ENCODE measurements around the gene ISL2. TPM values are rescaled to one million over a fixed set of nuclear protein-coding genes. Genes with fewer than 3 reads are reported as not detected.

The ISL2 gene
- total and polyA plus RNA-seq, 2 donors (not counting 1 experiment from before 2014, with no cell fraction given) = 0.03 to 0.17 TPM

- H3K9me3 ChIP-seq (ENCODE audit: control insufficient read depth, insufficient read depth, low read depth, low read length) = no peaks in the 10 kb centered on the region
- H3K4me3 ChIP-seq (replicated peaks in 1 of 4; ENCODE audit: control extremely low read depth in 1 of 4, insufficient read depth in 1 of 4, low read depth in 3 of 4, low read length in 4 of 4) = no peak overlapping the region
- H3K79me2 ChIP-seq (ENCODE audit: control insufficient read depth, insufficient read depth, low read length) = no peaks in the 10 kb centered on the region
- no peak overlapping the region for H3K9ac ChIP-seq (ENCODE audit: insufficient read depth, low read length)
- no peak for DNase-seq (ENCODE audit: low read depth in 2 of 2)
- H2AFZ ChIP-seq (ENCODE audit: low read length) = no peak overlapping the region
- H3K36me3 ChIP-seq (ENCODE audit: control insufficient read depth, insufficient read depth, low read length) = no peaks in the 10 kb centered on the region
- no peaks in the 10 kb centered on the region for H4K20me1 ChIP-seq (ENCODE audit: control insufficient read depth, extremely low read depth, insufficient read depth, low read length)
- H3K4me1 ChIP-seq (ENCODE audit: control insufficient read depth, extremely low read depth, insufficient read depth, low read length) = no peaks in the 10 kb centered on the region
- H3K27me3 ChIP-seq (ENCODE audit: control insufficient read depth, insufficient read depth, low read length) = peaks cover 24% of the 10 kb centered on the region
- H3K27ac ChIP-seq (ENCODE audit: insufficient read depth, low read length) = no peak overlapping the region
- no peak overlapping the region for H3K4me2 ChIP-seq (ENCODE audit: extremely low read depth, insufficient read depth, low read length)
- TF ChIP-seq EZH2 (IDR thresholded peaks at IDR 0.05; ENCODE audit: low read length, missing control alignments) (no peak), CTCF (conservative IDR thresholded peaks at IDR 0.05 in 1 of 2, IDR thresholded peaks at IDR 0.05 in 1 of 2; ENCODE audit: low read depth in 1 of 2, low read length in 2 of 2) (no peak)
These were observed 12.9 kb downstream of the ISL2 start for GRCh38 chr15:76349301-76350070.

- H3K27me3 ChIP-seq (ENCODE audit: control insufficient read depth, insufficient read depth, low read length) = no peaks in the 10 kb centered on the region
- H3K9ac ChIP-seq (ENCODE audit: insufficient read depth, low read length) = no peak overlapping the region
- no peak overlapping the region for H3K4me2 ChIP-seq (ENCODE audit: extremely low read depth, insufficient read depth, low read length)
- H3K79me2 ChIP-seq (ENCODE audit: control insufficient read depth, insufficient read depth, low read length) = no peaks in the 10 kb centered on the region
- no peaks in the 10 kb centered on the region for H3K36me3 ChIP-seq (ENCODE audit: control insufficient read depth, insufficient read depth, low read length)
- H3K4me1 ChIP-seq (ENCODE audit: control insufficient read depth, extremely low read depth, insufficient read depth, low read length) = no peaks in the 10 kb centered on the region
- H3K27ac ChIP-seq (ENCODE audit: insufficient read depth, low read length) = no peak overlapping the region
- no peaks in the 10 kb centered on the region for H4K20me1 ChIP-seq (ENCODE audit: control insufficient read depth, extremely low read depth, insufficient read depth, low read length)
- H3K9me3 ChIP-seq (ENCODE audit: control insufficient read depth, insufficient read depth, low read depth, low read length) = no peaks in the 10 kb centered on the region
- no peak overlapping the region for H3K4me3 ChIP-seq (replicated peaks in 1 of 4; ENCODE audit: control extremely low read depth in 1 of 4, insufficient read depth in 1 of 4, low read depth in 3 of 4, low read length in 4 of 4)
- DNase-seq (ENCODE audit: low read depth in 2 of 2) = no peak
- TF ChIP-seq EZH2 (IDR thresholded peaks at IDR 0.05; ENCODE audit: low read length, missing control alignments) (no peak), CTCF (conservative IDR thresholded peaks at IDR 0.05 in 1 of 2, IDR thresholded peaks at IDR 0.05 in 1 of 2; ENCODE audit: low read depth in 1 of 2, low read length in 2 of 2) (no peak)
- H2AFZ ChIP-seq (ENCODE audit: low read length) = no peak overlapping the region
These were observed 16.5 kb downstream of the ISL2 start for GRCh38 chr15:76353023-76353577.

GRCh38 chr15:76353903-76354302 lies 17.3 kb downstream of the ISL2 start:
- Histone ChIP-seq H3K36me3 (ENCODE audit: control insufficient read depth, insufficient read depth, low read length) (no peaks in the 10 kb centered on the region), H4K20me1 (ENCODE audit: control insufficient read depth, extremely low read depth, insufficient read depth, low read length) (no peaks in the 10 kb centered on the region), H3K27me3 (ENCODE audit: control insufficient read depth, insufficient read depth, low read length) (no peaks in the 10 kb centered on the region), H3K4me1 (ENCODE audit: control insufficient read depth, extremely low read depth, insufficient read depth, low read length) (no peaks in the 10 kb centered on the region), H3K4me2 (ENCODE audit: extremely low read depth, insufficient read depth, low read length) (no peak overlapping the region), H3K4me3 (replicated peaks in 1 of 4; ENCODE audit: control extremely low read depth in 1 of 4, insufficient read depth in 1 of 4, low read depth in 3 of 4, low read length in 4 of 4) (no peak overlapping the region), H3K9me3 (ENCODE audit: control insufficient read depth, insufficient read depth, low read depth, low read length) (no peaks in the 10 kb centered on the region), H3K79me2 (ENCODE audit: control insufficient read depth, insufficient read depth, low read length) (no peaks in the 10 kb centered on the region), H3K9ac (ENCODE audit: insufficient read depth, low read length) (no peak overlapping the region), H2AFZ (ENCODE audit: low read length) (no peak overlapping the region), H3K27ac (ENCODE audit: insufficient read depth, low read length) (no peak overlapping the region)
- TF ChIP-seq CTCF (conservative IDR thresholded peaks at IDR 0.05 in 1 of 2, IDR thresholded peaks at IDR 0.05 in 1 of 2; ENCODE audit: low read depth in 1 of 2, low read length in 2 of 2) (no peak), EZH2 (IDR thresholded peaks at IDR 0.05; ENCODE audit: low read length, missing control alignments) (no peak)
- DNase-seq (ENCODE audit: low read depth in 2 of 2) = no peak

Data from fibroblast of lung (primary cell).